ENCODE data around the gene NBEA. TPM values are rescaled to one million over a fixed set of nuclear protein-coding genes. Genes with fewer than 3 reads are reported as not detected.

NBEA gene, protein sequence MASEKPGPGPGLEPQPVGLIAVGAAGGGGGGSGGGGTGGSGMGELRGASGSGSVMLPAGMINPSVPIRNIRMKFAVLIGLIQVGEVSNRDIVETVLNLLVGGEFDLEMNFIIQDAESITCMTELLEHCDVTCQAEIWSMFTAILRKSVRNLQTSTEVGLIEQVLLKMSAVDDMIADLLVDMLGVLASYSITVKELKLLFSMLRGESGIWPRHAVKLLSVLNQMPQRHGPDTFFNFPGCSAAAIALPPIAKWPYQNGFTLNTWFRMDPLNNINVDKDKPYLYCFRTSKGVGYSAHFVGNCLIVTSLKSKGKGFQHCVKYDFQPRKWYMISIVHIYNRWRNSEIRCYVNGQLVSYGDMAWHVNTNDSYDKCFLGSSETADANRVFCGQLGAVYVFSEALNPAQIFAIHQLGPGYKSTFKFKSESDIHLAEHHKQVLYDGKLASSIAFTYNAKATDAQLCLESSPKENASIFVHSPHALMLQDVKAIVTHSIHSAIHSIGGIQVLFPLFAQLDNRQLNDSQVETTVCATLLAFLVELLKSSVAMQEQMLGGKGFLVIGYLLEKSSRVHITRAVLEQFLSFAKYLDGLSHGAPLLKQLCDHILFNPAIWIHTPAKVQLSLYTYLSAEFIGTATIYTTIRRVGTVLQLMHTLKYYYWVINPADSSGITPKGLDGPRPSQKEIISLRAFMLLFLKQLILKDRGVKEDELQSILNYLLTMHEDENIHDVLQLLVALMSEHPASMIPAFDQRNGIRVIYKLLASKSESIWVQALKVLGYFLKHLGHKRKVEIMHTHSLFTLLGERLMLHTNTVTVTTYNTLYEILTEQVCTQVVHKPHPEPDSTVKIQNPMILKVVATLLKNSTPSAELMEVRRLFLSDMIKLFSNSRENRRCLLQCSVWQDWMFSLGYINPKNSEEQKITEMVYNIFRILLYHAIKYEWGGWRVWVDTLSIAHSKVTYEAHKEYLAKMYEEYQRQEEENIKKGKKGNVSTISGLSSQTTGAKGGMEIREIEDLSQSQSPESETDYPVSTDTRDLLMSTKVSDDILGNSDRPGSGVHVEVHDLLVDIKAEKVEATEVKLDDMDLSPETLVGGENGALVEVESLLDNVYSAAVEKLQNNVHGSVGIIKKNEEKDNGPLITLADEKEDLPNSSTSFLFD (N-terminal part only)
- 3.3 and 4.6 TPM in 2 replicates for total RNA-seq (2022)
- Bru-seq, nascent RNA = percentile 57 among the genes with signal in this experiment
- BruChase-seq, experiment 1, labeled RNA remaining after a 6-hour chase = percentile 43 among the genes with signal in this experiment
- BruChase-seq, experiment 2, labeled RNA remaining after a 2-hour chase = percentile 47 among the genes with signal in this experiment
- long read RNA-seq = 0 reads

DNA sequence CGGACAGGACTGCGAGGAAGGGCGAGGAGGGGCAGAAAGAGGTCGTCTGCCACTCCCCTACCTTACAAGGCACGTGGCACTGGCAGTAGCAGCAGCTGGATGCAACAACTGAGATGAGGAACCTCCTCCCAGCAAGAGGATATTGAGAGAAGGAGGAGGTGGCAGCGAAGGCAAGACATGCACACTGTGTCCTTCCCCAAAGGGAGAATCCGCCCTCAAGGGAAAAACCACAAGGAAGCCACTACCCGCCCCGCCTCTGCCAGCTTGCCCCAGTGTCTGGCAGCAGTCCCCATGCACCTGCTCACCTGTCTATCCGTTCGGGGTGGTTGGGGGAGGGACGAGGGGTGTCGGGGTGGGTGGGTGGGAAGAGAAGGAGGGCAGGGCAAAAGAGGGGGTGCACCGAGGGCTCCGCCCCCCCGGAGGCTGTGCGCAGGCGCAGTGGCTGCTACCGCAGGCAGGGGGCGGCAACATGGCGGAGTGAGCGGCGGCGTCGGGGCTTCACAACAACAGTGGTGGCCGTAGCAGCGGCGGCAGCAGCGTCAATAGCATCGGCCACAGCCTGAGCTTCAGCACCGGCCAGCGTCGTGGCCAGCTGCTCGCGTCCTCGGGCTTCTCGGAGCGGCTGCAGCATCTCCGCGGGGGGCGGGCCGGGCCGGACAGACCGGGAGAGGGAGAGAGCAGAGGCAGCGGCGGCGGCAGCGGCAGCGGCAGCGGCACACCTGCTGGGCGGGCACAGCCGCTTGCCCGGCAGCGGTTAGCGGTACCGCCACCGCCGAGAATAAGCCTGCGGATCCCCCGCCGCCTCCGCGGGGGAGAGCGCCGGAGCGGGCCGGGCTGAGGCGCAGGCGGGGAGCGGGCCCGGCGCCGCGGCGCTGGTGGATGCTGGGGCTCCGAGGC, at the start of gene NBEA:
NBEA (plus strand) TSS at position 436 of the 897 bp plus-strand sequence. CDS start 551 bp downstream, outside the sequence.
- intact Hi-C loops (cut with micrococcal nuclease) = no loop called here
- Mint-ChIP-seq H3K36me3 (ENCODE audit: insufficient read depth, unreplicated experiment) (no peaks in the 10 kb centered on the region), H3K27me3 (ENCODE audit: insufficient read depth, unreplicated experiment) (peaks cover 18% of the 10 kb centered on the region), H3K4me3 (ENCODE audit: unreplicated experiment) (peak within 1 kb of the TSS; percentile 82), H3K9me3 (ENCODE audit: unreplicated experiment) (no peaks in the 10 kb centered on the region), H3K27ac (ENCODE audit: low read depth, unreplicated experiment) (no peak within 1 kb of the TSS), H3K4me1 (ENCODE audit: insufficient read depth, unreplicated experiment) (peaks cover 16% of the 10 kb centered on the region)
- ChIA-PET CTCF (interaction anchor here (0.6 to 0.7 kb wide), 3 partner anchors 27 to 521 kb away, joined by 3 to 5 read pairs (median 4); no protein-coding TSS in a partner anchor), POLR2A (interaction anchor here (0.6 to 0.8 kb wide), 3 partner anchors 9 to 425 kb away, joined by 3 read pairs; no protein-coding TSS in a partner anchor)
- no peak for TF ChIP-seq CTCF (IDR thresholded peaks at IDR 0.05; ENCODE audit: unreplicated experiment)
- DNase-seq (ENCODE audit: unreplicated experiment) = peak; percentile 70
- no TSS peak for BruUV-seq (replicated peaks)

GRCh38 chr13:34894756-34895155, 47.3 kb upstream of the NBEA start:
- TF ChIP-seq CTCF (IDR thresholded peaks at IDR 0.05; ENCODE audit: unreplicated experiment) = no peak
- POLR2A ChIA-PET = interaction anchor here (1.5 kb wide), 1 partner anchor 11 kb away, joined by 3 read pairs; no protein-coding TSS in a partner anchor
- Mint-ChIP-seq H3K36me3 (ENCODE audit: insufficient read depth, unreplicated experiment) (no peaks in the 10 kb centered on the region), H3K9me3 (ENCODE audit: unreplicated experiment) (no peaks in the 10 kb centered on the region), H3K27me3 (ENCODE audit: insufficient read depth, unreplicated experiment) (no peaks in the 10 kb centered on the region), H3K4me1 (ENCODE audit: insufficient read depth, unreplicated experiment) (no peaks in the 10 kb centered on the region), H3K27ac (ENCODE audit: low read depth, unreplicated experiment) (no peak overlapping the region), H3K4me3 (ENCODE audit: unreplicated experiment) (no peak overlapping the region)
- no TSS peak for BruUV-seq (replicated peaks)
- intact Hi-C loops (cut with micrococcal nuclease) = no loop called here
- DNase-seq (ENCODE audit: unreplicated experiment) = no peak
- CTCF ChIA-PET = interaction anchor here (0.8 kb wide), 1 partner anchor 196 kb away, joined by 3 read pairs; no protein-coding TSS in a partner anchor

- no TSS peak for BruUV-seq (replicated peaks)
- H3K36me3 Mint-ChIP-seq (ENCODE audit: insufficient read depth, unreplicated experiment) = no peaks in the 10 kb centered on the region
- no peak overlapping the region for H3K4me3 Mint-ChIP-seq (ENCODE audit: unreplicated experiment)
- no peak for DNase-seq (ENCODE audit: unreplicated experiment)
- ChIA-PET CTCF (interaction anchor here (0.7 to 1.3 kb wide), 2 partner anchors 8 to 72 kb away, joined by 3 to 4 read pairs; no protein-coding TSS in a partner anchor), POLR2A (interaction anchor here (0.7 kb wide), 1 partner anchor 953 kb away, joined by 3 read pairs; no protein-coding TSS in a partner anchor)
- H3K4me1 Mint-ChIP-seq (ENCODE audit: insufficient read depth, unreplicated experiment) = no peaks in the 10 kb centered on the region
- TF ChIP-seq CTCF (IDR thresholded peaks at IDR 0.05; ENCODE audit: unreplicated experiment) = no peak
- H3K27me3 Mint-ChIP-seq (ENCODE audit: insufficient read depth, unreplicated experiment) = no peaks in the 10 kb centered on the region
- H3K27ac Mint-ChIP-seq (ENCODE audit: low read depth, unreplicated experiment) = no peak overlapping the region
- H3K9me3 Mint-ChIP-seq (ENCODE audit: unreplicated experiment) = no peaks in the 10 kb centered on the region
- intact Hi-C loops (cut with micrococcal nuclease) = no loop called here
Measured at GRCh38 chr13:34897220-34897619, 44.9 kb upstream of the NBEA start.

Measured in MCF 10A (cell line).